Neural progenitor cell (in vitro differentiated cells): Measurements from ENCODE around the gene OMP. TPM values are rescaled to one million over a fixed set of nuclear protein-coding genes. Genes with fewer than 3 reads are reported as not detected.

Experiments
- DNase-seq: peaks from one replicate; pipeline ENCODE4 v3.0.0-alpha.2; 2016; ENCODE audit warnings: low spot score
- H2AFZ ChIP-seq: fragments of 200-600 bp; sonication (generic); replicated peaks from 2 replicates; pipeline ENCODE4 v1.6.1; 2016; ENCODE audit warnings: antibody characterized with exemption
- H3F3A ChIP-seq: fragments of 200-600 bp; sonication (generic); 2 replicates; pipeline ENCODE4 v1.6.1; 2016; ENCODE audit warnings: antibody characterized with exemption, low read depth
- H3K27ac ChIP-seq: fragments of 200-600 bp; sonication (generic); 2 replicates; pipeline ENCODE4 v1.5.1; 2016; ENCODE audit warnings: mild to moderate bottlenecking
- H3K27me3 ChIP-seq: fragments of 200-600 bp; sonication (generic); 2 replicates; pipeline ENCODE4 v1.6.1; 2016; ENCODE audit warnings: mild to moderate bottlenecking, moderate library complexity
- H3K36me3 ChIP-seq: fragments of 200-600 bp; sonication (generic); 2 replicates; pipeline ENCODE4 v1.5.1; 2016
- H3K4me1 ChIP-seq: fragments of 200-600 bp; sonication (generic); 2 replicates; pipeline ENCODE4 v1.6.1; 2016; ENCODE audit warnings: mixed run types
- H3K4me2 ChIP-seq: fragments of 200-600 bp; sonication (generic); 2 replicates; pipeline ENCODE4 v1.6.1; 2016
- H3K4me3 ChIP-seq: fragments of 200-600 bp; sonication (generic); 2 replicates; pipeline ENCODE4 v1.5.1; 2016
- H3K79me2 ChIP-seq: fragments of 200-600 bp; sonication (generic); 2 replicates; pipeline ENCODE4 v1.6.1; 2016; ENCODE audit warnings: low read depth
- H3K9ac ChIP-seq: fragments of 200-600 bp; sonication (generic); 2 replicates; pipeline ENCODE4 v1.6.1; 2016
- H3K9me3 ChIP-seq: fragments of 200-600 bp; sonication (generic); 2 replicates; pipeline ENCODE4 v1.5.1; 2016; ENCODE audit warnings: low read depth
- H4K20me1 ChIP-seq: fragments of 200-600 bp; sonication (generic); 2 replicates; pipeline ENCODE4 v1.6.1; 2016; ENCODE audit warnings: low read depth
- H3K27ac Mint-ChIP-seq: 3 replicates; pipeline ENCODE4 v1.8.0; 2021; ENCODE audit warnings: mixed read lengths
- H3K27me3 Mint-ChIP-seq: 2 replicates; pipeline ENCODE4 v1.8.0; 2022; ENCODE audit warnings: low read depth, mild to moderate bottlenecking, inconsistent platforms, moderate library complexity, mixed read lengths; ENCODE audit not compliant: insufficient read depth
- H3K36me3 Mint-ChIP-seq: 3 replicates; pipeline ENCODE4 v1.8.0; 2021; ENCODE audit warnings: mixed read lengths
- H3K4me1 Mint-ChIP-seq: 3 replicates; pipeline ENCODE4 v1.8.0; 2021; ENCODE audit warnings: mixed read lengths
- H3K4me3 Mint-ChIP-seq: 3 replicates; pipeline ENCODE4 v1.8.0; 2021; ENCODE audit warnings: mild to moderate bottlenecking, moderate library complexity, mixed read lengths
- H3K9me3 Mint-ChIP-seq: 3 replicates; pipeline ENCODE4 v1.8.0; 2020; ENCODE audit warnings: mixed read lengths
- CTCF ChIP-seq: fragments of 200-600 bp; sonication (generic); IDR thresholded peaks from 2 replicates; pipeline ENCODE4 v1.5.1; 2017; ENCODE audit warnings: antibody characterized with exemption, mild to moderate bottlenecking
- EZH2 ChIP-seq: fragments of 200-600 bp; sonication (generic); IDR thresholded peaks from 2 replicates; pipeline ENCODE4 v1.6.1; 2017; ENCODE audit warnings: antibody characterized with exemption, mild to moderate bottlenecking, moderate library complexity
- EZH2phosphoT487 ChIP-seq: fragments of 200-600 bp; sonication (generic); IDR thresholded peaks from 2 replicates; pipeline ENCODE4 v1.6.1; 2017; ENCODE audit warnings: antibody characterized with exemption
- total RNA-seq: library from RNA; depleted of rRNA; stranded (reverse); fragments of >200 nt; gene quantifications from 2 replicates; pipeline ENCODE4 v1.2.3, GENCODE V29; 2015; ENCODE audit warnings: low replicate concordance

OMP gene
- total RNA-seq, 1 donor from 2014 or later, result not detected

GRCh38 chr11:77064648-77065217 lies 37.9 kb upstream of the OMP start:
- Histone ChIP-seq H3K79me2 (no peaks in the 10 kb centered on the region), H3K4me2 (no peak overlapping the region), H3K9me3 (no peaks in the 10 kb centered on the region), H3F3A (peaks cover 14% of the 10 kb centered on the region), H3K4me1 (peaks cover 13% of the 10 kb centered on the region), H3K4me3 (no peak overlapping the region), H3K27me3 (peaks cover 10% of the 10 kb centered on the region), H2AFZ (no peak overlapping the region), H4K20me1 (peaks cover 3% of the 10 kb centered on the region), H3K9ac (no peak overlapping the region), H3K27ac (no peak overlapping the region), H3K36me3 (no peaks in the 10 kb centered on the region)
- TF ChIP-seq CTCF, result no peak
- TF ChIP-seq EZH2phosphoT487, result no peak
- peaks cover 16% of the 10 kb centered on the region for H3K4me1 Mint-ChIP-seq
- no peak overlapping the region for H3K27ac Mint-ChIP-seq
- no peak for DNase-seq
- H3K27me3 Mint-ChIP-seq, result peaks cover 7% of the 10 kb centered on the region
- H3K4me3 Mint-ChIP-seq, result peak overlapping the region; percentile 42
- H3K9me3 Mint-ChIP-seq, result peaks cover 6% of the 10 kb centered on the region
- no peaks in the 10 kb centered on the region for H3K36me3 Mint-ChIP-seq

GRCh38 chr11:77065878-77066228 lies 36.8 kb upstream of the OMP start:
- DNase-seq, result peak; percentile 48
- H3K27me3 Mint-ChIP-seq, result peaks cover 10% of the 10 kb centered on the region

GRCh38 chr11:77066229-77067042 lies 36.2 kb upstream of the OMP start, which contains the start of gene CAPN5:
CAPN5 (plus strand) TSS chr11:77066971; CDS start chr11:77084887, 17,916 bp downstream.
- Histone ChIP-seq H3K4me1 (peaks cover 13% of the 10 kb centered on the region), H3K36me3 (no peaks in the 10 kb centered on the region), H3K27ac (peak within 1 kb of the TSS; percentile 65), H3K27me3 (peaks cover 10% of the 10 kb centered on the region), H2AFZ (peak within 1 kb of the TSS; percentile 93), H3K4me3 (peak within 1 kb of the TSS; percentile 75), H4K20me1 (peaks cover 3% of the 10 kb centered on the region), H3K79me2 (no peaks in the 10 kb centered on the region), H3F3A (peaks cover 14% of the 10 kb centered on the region), H3K9me3 (no peaks in the 10 kb centered on the region), H3K9ac (peak within 1 kb of the TSS; percentile 64), H3K4me2 (peak within 1 kb of the TSS; percentile 98)
- TF ChIP-seq CTCF, result peak; percentile 50
- TF ChIP-seq EZH2phosphoT487, result no peak
- DNase-seq, result peak; percentile 98
- H3K27me3 Mint-ChIP-seq, result peaks cover 10% of the 10 kb centered on the region
- H3K9me3 Mint-ChIP-seq, result peaks cover 2% of the 10 kb centered on the region
- H3K27ac Mint-ChIP-seq, result peak within 1 kb of the TSS; percentile 66
- H3K4me1 Mint-ChIP-seq, result peaks cover 21% of the 10 kb centered on the region
- H3K36me3 Mint-ChIP-seq, result no peaks in the 10 kb centered on the region
- peak within 1 kb of the TSS; percentile 91 for H3K4me3 Mint-ChIP-seq

More at GRCh38 chr11:77065878-77066228, 36.8 kb upstream of the OMP start:
- peak overlapping the region; percentile 90 for H2AFZ ChIP-seq
- H3K4me2 ChIP-seq, result peak overlapping the region; percentile 98
- no peak overlapping the region for H3K9ac ChIP-seq
- H3K9me3 ChIP-seq, result no peaks in the 10 kb centered on the region
- Mint-ChIP-seq H3K4me1 (peaks cover 21% of the 10 kb centered on the region), H3K4me3 (peak overlapping the region; percentile 91), H3K27ac (peak overlapping the region; percentile 66), H3K9me3 (peaks cover 6% of the 10 kb centered on the region), H3K36me3 (no peaks in the 10 kb centered on the region)
- no peaks in the 10 kb centered on the region for H3K36me3 ChIP-seq
- H3K4me3 ChIP-seq, result peak overlapping the region; percentile 75
- peaks cover 14% of the 10 kb centered on the region for H3F3A ChIP-seq
- peaks cover 13% of the 10 kb centered on the region for H3K4me1 ChIP-seq
- H3K79me2 ChIP-seq, result no peaks in the 10 kb centered on the region
- TF ChIP-seq CTCF, result no peak
- TF ChIP-seq EZH2, result no peak
- no peak for TF ChIP-seq EZH2phosphoT487
- no peak overlapping the region for H3K27ac ChIP-seq
- peaks cover 3% of the 10 kb centered on the region for H4K20me1 ChIP-seq
- H3K27me3 ChIP-seq, result peaks cover 10% of the 10 kb centered on the region
